GM12892 (cell line): ENCODE measurements around the gene RUFY2.

Experiments used
- POLR2A ChIP-seq: IDR thresholded peaks from 2 replicates; pipeline ENCODE4 v1.6.1; 2011; ENCODE audit warnings: low read depth, low read length, control low read depth
- POLR2AphosphoS5 ChIP-seq: IDR thresholded peaks from 2 replicates; pipeline ENCODE4 v1.6.1; 2011; ENCODE audit warnings: low read depth, low read length, control low read depth

DNA sequence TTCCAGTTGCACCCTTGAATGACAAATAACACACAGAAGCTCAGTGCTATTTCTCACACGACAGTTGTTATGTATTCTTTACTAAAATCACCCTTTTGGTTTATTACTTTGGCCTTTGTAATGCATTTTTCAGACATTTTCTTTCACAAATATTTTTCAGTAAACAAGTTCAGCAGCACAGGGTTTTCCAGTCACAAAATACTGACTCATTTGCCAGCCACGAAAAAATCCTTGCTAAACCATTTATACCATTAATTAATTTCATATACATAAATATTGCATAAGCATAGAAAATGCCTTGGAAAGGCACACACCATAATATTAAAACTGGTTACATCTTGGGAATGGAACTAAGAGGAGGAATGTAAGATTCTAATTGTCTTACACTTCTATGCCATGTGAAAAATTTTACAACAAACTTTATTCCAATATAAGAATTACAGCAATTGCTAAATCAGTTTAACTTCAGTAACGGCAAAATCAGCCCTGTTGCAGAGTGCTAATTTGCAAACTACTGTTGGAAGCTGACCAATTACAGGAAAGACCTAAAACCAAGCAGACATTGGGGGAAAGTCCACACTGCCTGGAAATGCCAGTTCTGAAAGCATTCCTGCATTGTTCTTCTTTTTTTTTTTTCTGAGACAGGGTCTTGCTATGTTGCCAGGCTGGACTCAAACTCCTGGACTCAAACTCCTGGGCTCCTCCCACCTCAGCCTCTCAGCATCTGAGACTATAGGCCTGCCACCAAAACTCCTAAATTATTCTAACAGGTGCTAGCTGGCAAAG lies 42.8 kb downstream of the RUFY2 start:
- TF ChIP-seq POLR2AphosphoS5 (no peak), POLR2A (no peak)
